Endothelial cell of umbilical vein (primary cell): ENCODE measurements around the gene KCNC4.

Experiments used
- CTCF ChIP-seq, 2 donors: IDR thresholded peaks; 1 replicate in 1 of 2; 2 replicates in 1 of 2; pipeline ENCODE4 v1.5.1; 2011; ENCODE audit warnings: low read length in 2 of 2, mild to moderate bottlenecking in 2 of 2, moderate library complexity in 2 of 2, control low read depth in 1 of 2, inconsistent platforms in 1 of 2, low read depth in 1 of 2; ENCODE audit not compliant: insufficient read depth in 1 of 2; ENCODE audit errors: extremely low read depth in 1 of 2
- EZH2 ChIP-seq: IDR thresholded peaks from 2 replicates; pipeline ENCODE4 v1.6.1; 2012; ENCODE audit warnings: borderline replicate concordance, low read depth, mild to moderate bottlenecking, moderate library complexity, low read length, inconsistent platforms; ENCODE audit not compliant: severe bottlenecking
- FOS ChIP-seq: IDR thresholded peaks from 2 replicates; pipeline ENCODE4 v1.6.1; 2011; ENCODE audit warnings: mild to moderate bottlenecking, low read length, moderate library complexity, borderline replicate concordance; ENCODE audit not compliant: insufficient read depth
- GATA2 ChIP-seq: IDR thresholded peaks from 2 replicates; pipeline ENCODE4 v1.7.0; 2011; ENCODE audit warnings: low read depth, mild to moderate bottlenecking, moderate library complexity, mixed read lengths, low read length; ENCODE audit not compliant: insufficient read length, insufficient read depth
- POLR2A ChIP-seq: IDR thresholded peaks from 2 replicates; pipeline ENCODE4 v1.6.1; 2012; ENCODE audit warnings: low read depth, mild to moderate bottlenecking, control low read depth, low read length
- POLR2AphosphoS5 ChIP-seq: IDR thresholded peaks from 2 replicates; pipeline ENCODE4 v1.6.1; 2012; ENCODE audit warnings: low read depth, mild to moderate bottlenecking, control low read depth, low read length, moderate library complexity; ENCODE audit not compliant: insufficient read depth
- TF ChIP-seq, protein P1 (sequence below): IDR thresholded peaks from 2 replicates; pipeline ENCODE4 v1.6.1; 2011; ENCODE audit not compliant: insufficient read depth, insufficient read length

DNA sequence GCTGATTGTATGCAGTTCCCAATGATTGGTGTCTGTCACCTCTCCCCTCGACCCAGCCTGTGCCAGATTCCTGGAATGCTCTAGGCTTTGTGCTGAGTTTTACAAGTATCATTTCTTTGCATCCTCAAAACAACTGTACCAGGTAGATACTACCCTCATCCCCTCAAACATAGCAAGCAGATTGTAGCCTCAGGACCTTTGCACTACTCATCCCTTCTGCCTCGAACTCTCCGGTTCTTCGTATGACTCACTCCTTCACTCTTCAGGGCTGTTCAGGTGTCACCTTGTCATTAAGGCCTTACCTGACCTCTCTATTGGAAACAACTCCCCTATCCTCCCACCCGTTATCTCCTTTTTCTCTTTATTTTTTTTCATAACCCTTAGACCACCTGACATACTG is 8.0 kb downstream of the KCNC4 start:
- TF ChIP-seq CTCF (IDR thresholded peaks at IDR 0.05; ENCODE audit: extremely low read depth in 1 of 2, insufficient read depth in 1 of 2, low read depth in 1 of 2, low read length in 2 of 2) (no peak), POLR2A (no peak), POLR2AphosphoS5 (no peak), EZH2 (no peak), FOS (no peak), GATA2 (no peak)
- TF ChIP-seq, protein P1, sequence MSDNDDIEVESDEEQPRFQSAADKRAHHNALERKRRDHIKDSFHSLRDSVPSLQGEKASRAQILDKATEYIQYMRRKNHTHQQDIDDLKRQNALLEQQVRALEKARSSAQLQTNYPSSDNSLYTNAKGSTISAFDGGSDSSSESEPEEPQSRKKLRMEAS = no peak
